GM12878 (cell line): ENCODE results near the gene ADARB1. TPM values are rescaled to one million over a fixed set of nuclear protein-coding genes. Genes with fewer than 3 reads are reported as not detected.

Experiments
- ATAC-seq: fragments of 200-7000 bp; cut with Tn5 transposase; 3 replicates; pipeline ENCODE4 v1.9.1; 2020; ENCODE audit warnings: mild to moderate bottlenecking, moderate library complexity
- BruUV-seq: library from RNA; stranded (reverse); fragments of 400-500 nt; replicated peaks from 2 replicates; lab custom pipeline; 2021; lab: Mats Ljungman, UMichigan
- CTCF ChIA-PET: fragments of 300-600 bp; sonication (Branson Sonifier 250); formaldehyde crosslinking; extraction: SDS; loops from one replicate; lab custom pipeline; 2021; ENCODE audit warnings: inconsistent platforms; lab: Yijun Ruan, JAX
- POLR2A ChIA-PET: fragments of 350-600 bp; formaldehyde crosslinking; extraction: SDS; loops from one replicate; lab custom pipeline; 2021; ENCODE audit warnings: inconsistent platforms; lab: Charles Lee
- RAD21 ChIA-PET: fragments of 300-600 bp; sonication (Branson Sonifier 250); formaldehyde crosslinking; loops from one replicate; lab custom pipeline; 2023; ENCODE audit warnings: antibody characterized with exemption; ENCODE audit not compliant: unreplicated experiment; lab: Charles Lee
- SMC1A ChIA-PET: fragments of 300-600 bp; sonication (Branson Sonifier 250); formaldehyde crosslinking; loops from one replicate; lab custom pipeline; 2023; ENCODE audit not compliant: unreplicated experiment, uncharacterized antibody; lab: Charles Lee
- DNase-seq: peaks from one replicate; pipeline ENCODE4 v3.0.0-alpha.2; 2011; ENCODE audit warnings: low read depth, low spot score
- FAIRE-seq: peaks from 3 replicates; lab custom pipeline; 2011; peaks lifted over from hg19 to GRCh38; lab: Jason Lieb, UNC
- H2AFZ ChIP-seq: 2 replicates; pipeline ENCODE4 v1.6.0; 2011; ENCODE audit warnings: low read depth, low read length, control low read depth; ENCODE audit not compliant: control insufficient read depth
- H3K27ac ChIP-seq: 2 replicates; pipeline ENCODE4 v1.5.1; 2011; ENCODE audit warnings: control low read depth; ENCODE audit not compliant: control insufficient read depth, insufficient read depth
- H3K27me3 ChIP-seq, 2 experiments: replicated peaks in 1 of 2; 2 replicates each; pipeline versions ENCODE4 v1.6.0 to v1.6.1; 2011; ENCODE audit warnings: low read length in 1 of 2; ENCODE audit not compliant: control insufficient read depth in 2 of 2, insufficient read depth in 2 of 2
- H3K36me3 ChIP-seq, 2 experiments: 2 replicates each; pipeline ENCODE4 v1.5.1; 2011; ENCODE audit warnings: low read length in 1 of 2; ENCODE audit not compliant: control insufficient read depth in 2 of 2, insufficient read depth in 2 of 2
- H3K4me1 ChIP-seq: 2 replicates; pipeline ENCODE4 v1.6.1; 2011; ENCODE audit warnings: mild to moderate bottlenecking, low read length, moderate library complexity, mixed read lengths; ENCODE audit not compliant: control insufficient read depth, insufficient read depth
- H3K4me2 ChIP-seq: 2 replicates; pipeline ENCODE4 v1.6.0; 2011; ENCODE audit warnings: control low read depth; ENCODE audit not compliant: control insufficient read depth, insufficient read depth
- H3K4me3 ChIP-seq: fragments of 200-600 bp; sonication (generic); 2 replicates; pipeline ENCODE4 v1.5.1; 2016
- H3K79me2 ChIP-seq: 2 replicates; pipeline ENCODE4 v1.6.0; 2011; ENCODE audit warnings: low read length; ENCODE audit not compliant: control insufficient read depth, insufficient read depth
- H3K9ac ChIP-seq: 2 replicates; pipeline ENCODE4 v1.8.0; 2011; ENCODE audit warnings: low read length, control low read depth, mixed read lengths; ENCODE audit not compliant: control insufficient read depth, insufficient read depth
- H3K9me3 ChIP-seq: replicated peaks from 3 replicates; pipeline ENCODE4 v1.5.1; 2011; ENCODE audit warnings: mild to moderate bottlenecking, low read length; ENCODE audit not compliant: control insufficient read depth, insufficient read depth
- H4K20me1 ChIP-seq: 2 replicates; pipeline ENCODE4 v1.6.0; 2011; ENCODE audit not compliant: control insufficient read depth, insufficient read depth
- ATF2 ChIP-seq: IDR thresholded peaks from 2 replicates; pipeline ENCODE4 v1.6.1; 2012; ENCODE audit warnings: low read length, inconsistent platforms
- CHD4 ChIP-seq: fragments of 200-600 bp; sonication (generic); IDR thresholded peaks from 2 replicates; pipeline ENCODE4 v1.6.1; 2016; ENCODE audit warnings: mild to moderate bottlenecking
- E4F1 ChIP-seq: fragments of 450-650 bp; IDR thresholded peaks from 2 replicates; pipeline ENCODE4 v1.6.1; 2018; ENCODE audit warnings: borderline replicate concordance, mild to moderate bottlenecking; ENCODE audit not compliant: partially characterized antibody
- ESRRA ChIP-seq: IDR thresholded peaks from 2 replicates; pipeline ENCODE4 v1.6.1; 2012; ENCODE audit warnings: mild to moderate bottlenecking, low read length, improper control_type of control experiment
- KAT2A ChIP-seq: conservative IDR thresholded peaks from 2 replicates; pipeline ENCODE4 v1.6.1; 2011; ENCODE audit warnings: low read depth, low read length; ENCODE audit not compliant: control insufficient read depth
- MAX ChIP-seq: IDR thresholded peaks from 2 replicates; pipeline ENCODE4 v1.6.1; 2012; ENCODE audit warnings: low read depth, low read length, improper control_type of control experiment
- MXI1 ChIP-seq: fragments of 150-350 bp; IDR thresholded peaks from 2 replicates; pipeline ENCODE4 v1.6.1; 2011; ENCODE audit warnings: low read depth, mild to moderate bottlenecking, inconsistent platforms, low read length, improper control_type of control experiment
- NFXL1 ChIP-seq: fragments of 450-650 bp; IDR thresholded peaks from 2 replicates; pipeline ENCODE4 v1.6.1; 2017; ENCODE audit warnings: antibody characterized with exemption, mild to moderate bottlenecking, borderline replicate concordance
- NFYA ChIP-seq: IDR thresholded peaks from 2 replicates; pipeline ENCODE4 v1.6.1; 2011; ENCODE audit warnings: low read depth, mild to moderate bottlenecking, low read length, improper control_type of control experiment, borderline replicate concordance
- STAT1 ChIP-seq: fragments of 450-650 bp; conservative IDR thresholded peaks from 2 replicates; pipeline ENCODE4 v1.6.1; 2014; ENCODE audit warnings: antibody characterized with exemption, mild to moderate bottlenecking
- TAF1 ChIP-seq: IDR thresholded peaks from 2 replicates; pipeline ENCODE4 v1.6.1; 2011; ENCODE audit warnings: mild to moderate bottlenecking, low read depth, low read length, borderline replicate concordance
- TCF12 ChIP-seq: IDR thresholded peaks from 2 replicates; pipeline ENCODE4 v1.6.1; 2011; ENCODE audit warnings: low read depth, mild to moderate bottlenecking, low read length
- ZBTB33 ChIP-seq: fragments of 450-650 bp; IDR thresholded peaks from 2 replicates; pipeline ENCODE4 v1.6.1; 2017; ENCODE audit warnings: mild to moderate bottlenecking
- ZBTB4 ChIP-seq: fragments of 450-650 bp; formaldehyde crosslinking; IDR thresholded peaks from 2 replicates; pipeline ENCODE4 v1.4.0; 2022; ENCODE audit warnings: mild to moderate bottlenecking, moderate library complexity
- whole genome bisulfite sequencing: methylation state at CpG from one replicate; pipeline ENCODE4 v1.1.6; 2016; ENCODE audit warnings: low lambda C conversion rate; ENCODE audit not compliant: insufficient replicate concordance, insufficient coverage; ENCODE audit errors: missing lambda C conversion rate; 5-methylcytosine and 5-hydroxymethylcytosine counted together
- in situ Hi-C: fragments of 300-500 bp; cut with MboI; formaldehyde crosslinking; loops from 9 replicates; pipeline ENCODE4 v1.14.3; 2018; ENCODE audit warnings: mixed read lengths
- intact Hi-C: fragments of 100-400 bp; cut with micrococcal nuclease; formaldehyde crosslinking; loops from one replicate; pipeline ENCODE4 v1.14.2; 2022; ENCODE audit not compliant: unreplicated experiment
- polyA plus RNA-seq, 11 experiments: library from polyadenylated mRNA; depleted of rRNA in 4 of 11; unstranded in 6 of 11; stranded (reverse) in 5 of 11; fragments of >200 nt; fragmentation: Nextera tagmentation in 4 of 11; fragmentation: Illumina TruSeq in 1 of 11; extraction: Ambion mirVana in 4 of 11; extraction: Trizol in 1 of 11; gene quantifications; 1 replicate in 1 of 11; 2 replicates in 10 of 11; pipeline versions ENCODE4 v1.2.1 to v1.2.3, GENCODE V29; 2011 to 2016; ENCODE audit warnings: inconsistent platforms in 2 of 11, missing spikeins in 2 of 11, low read depth in 1 of 11
- total RNA-seq, 4 experiments: library from RNA; depleted of rRNA in 3 of 4; stranded (reverse); fragments of >200 nt in 3 of 4; fragmentation: Illumina TruSeq in 1 of 4; extraction: Trizol in 1 of 4; gene quantifications; 2 replicates each; pipeline versions ENCODE4 v1.2.1 to v1.2.3, GENCODE V29; 2013 to 2021

ADARB1 gene
- total and polyA plus RNA-seq, 10 of the 15 experiments (the other 5 are each of a cell fraction or from before 2014, with no cell fraction given), result 5.7 to 61.7 (median 25.3) TPM

GRCh38 chr21:45039317-45040156, 34.8 kb upstream of the ADARB1 start:
- intact Hi-C loops, result no loop called here
- H4K20me1 ChIP-seq, result no peaks in the 10 kb centered on the region
- no peak overlapping the region for H2AFZ ChIP-seq
- in situ Hi-C loops, result no loop called here
- RAD21 ChIA-PET, result no interaction called here
- no peak overlapping the region for H3K4me2 ChIP-seq
- 9% methylated on average over 3 of the region's 3 CpGs for WGBS
- ATAC-seq, result no peak
- BruUV-seq, result no TSS peak
- SMC1A ChIA-PET, result no interaction called here
- H3K4me3 ChIP-seq, result no peak overlapping the region
- CTCF ChIA-PET, result no interaction called here
- no peaks in the 10 kb centered on the region; a peak in 2 of 4 replicates for H3K27me3 ChIP-seq
- no peak overlapping the region for H3K27ac ChIP-seq
- DNase-seq, result no peak
- no peaks in the 10 kb centered on the region for H3K79me2 ChIP-seq
- H3K4me1 ChIP-seq, result no peaks in the 10 kb centered on the region
- H3K9ac ChIP-seq, result no peak overlapping the region
- no peak for FAIRE-seq
- H3K36me3 ChIP-seq, result no peaks in the 10 kb centered on the region
- POLR2A ChIA-PET, result no interaction called here
- peaks cover 7% of the 10 kb centered on the region; the same call in 1 of the 3 replicates for H3K9me3 ChIP-seq
- no peak for TF ChIP-seq TAF1
- no peak for TF ChIP-seq CHD4
- TF ChIP-seq STAT1, result no peak
- TF ChIP-seq KAT2A, result no peak
- no peak for TF ChIP-seq NFYA
- TF ChIP-seq MXI1, result no peak
- no peak for TF ChIP-seq MAX
- TF ChIP-seq E4F1, result no peak
- no peak for TF ChIP-seq TCF12
- TF ChIP-seq ATF2, result no peak
- TF ChIP-seq ZBTB33, result no peak
- TF ChIP-seq ESRRA, result no peak
- TF ChIP-seq NFXL1, result no peak
- TF ChIP-seq ZBTB4 (CRISPR knock-in tag), result no peak
